Retina (tissue), 1 donor: ENCODE data around the gene ABI2.

Experiments
- DNase-seq: peaks from one replicate; pipeline ENCODE4 v3.0.0-alpha.2; 2016

Gene ABI2

DNA sequence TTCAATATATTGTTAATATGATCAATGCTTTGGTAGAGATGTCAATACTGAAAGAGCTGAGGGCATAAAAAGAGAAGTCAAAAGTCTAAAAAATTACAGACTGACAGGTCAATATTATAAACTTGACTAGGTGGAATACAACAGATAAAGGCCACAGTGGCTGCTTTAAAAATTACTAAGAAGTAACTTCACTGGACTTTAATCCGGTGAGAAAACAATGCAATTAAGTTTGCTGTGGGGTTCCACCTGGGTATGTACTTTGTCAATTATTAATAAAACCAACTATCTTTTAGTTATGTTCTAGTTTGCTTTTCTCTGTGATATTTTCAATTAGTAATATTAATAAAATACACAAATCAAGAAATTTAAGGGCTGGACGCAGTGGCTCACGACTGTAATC is 162.2 kb downstream of the ABI2 start:
- no peak for DNase-seq

DNA sequence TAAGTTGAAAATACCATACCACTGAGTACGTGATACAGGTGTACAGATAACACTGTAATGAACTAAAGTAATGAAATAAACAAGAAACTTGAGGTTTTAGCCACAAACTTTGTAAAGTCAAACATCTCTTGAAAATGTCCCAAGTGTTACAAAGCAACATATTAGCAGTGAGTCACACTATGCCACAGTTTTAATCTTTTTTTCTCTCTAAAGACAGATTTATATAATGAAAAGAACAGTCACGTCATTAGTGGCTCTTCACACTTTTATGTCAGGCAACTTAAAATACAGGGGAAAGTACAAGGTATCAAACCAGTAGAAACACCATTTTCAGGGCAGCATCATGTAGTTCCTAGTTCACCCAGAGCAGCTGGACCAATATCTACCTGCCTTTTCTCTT is 164.8 kb downstream of the ABI2 start:
- no peak for DNase-seq
